Measurements from ENCODE around the gene SMC1A. TPM values are rescaled to one million over a fixed set of nuclear protein-coding genes. Genes with fewer than 3 reads are reported as not detected.
"Not testable (repeated sequence)": the region's sequence is repeated elsewhere in the genome, so short reads cannot be mapped to it uniquely, and the experiment has no call there.

SMC1A gene
- total and polyA plus RNA-seq, 3 donors from 2014 or later, result 18.6 to 37.7 (median 28.8) TPM

DNA sequence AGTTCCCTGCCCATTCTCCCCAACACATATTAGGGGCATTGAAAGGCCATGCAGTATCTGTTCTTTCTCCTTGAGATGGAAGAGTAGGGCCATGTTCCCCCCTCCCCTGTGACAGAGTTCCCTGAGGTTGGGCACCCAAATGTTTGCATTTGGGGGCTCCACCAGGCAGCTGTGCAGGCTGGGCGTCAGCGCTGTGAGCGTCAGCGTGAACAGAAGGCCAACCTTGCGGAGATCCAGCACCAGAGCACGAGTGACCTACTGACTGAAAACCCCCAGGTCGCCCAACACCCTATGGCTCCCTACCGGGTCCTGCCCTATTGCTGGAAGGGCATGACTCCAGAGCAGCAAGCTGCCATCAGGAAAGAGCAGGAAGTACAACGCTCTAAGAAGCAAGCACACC is 7.8 kb upstream of the SMC1A start:
- Histone ChIP-seq H3K9me3 (no peaks in the 10 kb centered on the region), H3K4me1 (no peaks in the 10 kb centered on the region)
- intact Hi-C loops (cut with DNase I; ENCODE audit: low total_unique reads), result no loop called here

DNA sequence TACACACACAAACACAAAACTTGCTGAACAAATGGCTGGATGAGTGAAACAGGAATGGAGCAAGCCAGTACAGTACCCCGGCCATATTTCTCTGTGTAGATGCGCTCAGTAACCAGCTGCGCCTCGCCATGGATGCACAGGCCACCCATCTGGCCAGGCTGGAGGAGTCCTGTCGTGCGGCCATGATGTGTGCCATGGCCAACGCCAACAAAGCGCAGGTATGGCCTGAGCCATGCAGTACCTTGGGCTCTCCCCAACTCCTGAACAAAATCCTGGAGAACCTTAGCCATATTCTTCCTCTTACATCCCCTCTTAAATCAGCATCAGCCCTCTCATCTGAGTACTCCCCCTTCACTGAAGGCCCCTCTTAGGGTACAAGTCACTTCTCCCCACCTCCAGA is 7.3 kb upstream of the SMC1A start:
- intact Hi-C loops (cut with DNase I; ENCODE audit: low total_unique reads), result no loop called here
- no peak overlapping the region for H3K27ac ChIP-seq
- H3K36me3 ChIP-seq (ENCODE audit: low read depth, missing control alignments), result no peaks in the 10 kb centered on the region
- H3K4me1 ChIP-seq, result no peaks in the 10 kb centered on the region
- no peaks in the 10 kb centered on the region for H3K9me3 ChIP-seq
- H3K4me3 ChIP-seq, result no peak overlapping the region
- no peak for TF ChIP-seq POLR2A (IDR thresholded peaks at IDR 0.05)
- TF ChIP-seq, protein P1, sequence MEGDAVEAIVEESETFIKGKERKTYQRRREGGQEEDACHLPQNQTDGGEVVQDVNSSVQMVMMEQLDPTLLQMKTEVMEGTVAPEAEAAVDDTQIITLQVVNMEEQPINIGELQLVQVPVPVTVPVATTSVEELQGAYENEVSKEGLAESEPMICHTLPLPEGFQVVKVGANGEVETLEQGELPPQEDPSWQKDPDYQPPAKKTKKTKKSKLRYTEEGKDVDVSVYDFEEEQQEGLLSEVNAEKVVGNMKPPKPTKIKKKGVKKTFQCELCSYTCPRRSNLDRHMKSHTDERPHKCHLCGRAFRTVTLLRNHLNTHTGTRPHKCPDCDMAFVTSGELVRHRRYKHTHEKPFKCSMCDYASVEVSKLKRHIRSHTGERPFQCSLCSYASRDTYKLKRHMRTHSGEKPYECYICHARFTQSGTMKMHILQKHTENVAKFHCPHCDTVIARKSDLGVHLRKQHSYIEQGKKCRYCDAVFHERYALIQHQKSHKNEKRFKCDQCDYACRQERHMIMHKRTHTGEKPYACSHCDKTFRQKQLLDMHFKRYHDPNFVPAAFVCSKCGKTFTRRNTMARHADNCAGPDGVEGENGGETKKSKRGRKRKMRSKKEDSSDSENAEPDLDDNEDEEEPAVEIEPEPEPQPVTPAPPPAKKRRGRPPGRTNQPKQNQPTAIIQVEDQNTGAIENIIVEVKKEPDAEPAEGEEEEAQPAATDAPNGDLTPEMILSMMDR (IDR thresholded peaks at IDR 0.05), result no peak
- 96 to 98% methylated on average over 8 of the region's 8 CpGs for WGBS, 2 donors
- DNase-seq, result no peak
- no peaks in the 10 kb centered on the region for H3K27me3 ChIP-seq

More for the DNA sequence above, 7.8 kb upstream of the SMC1A start:
- WGBS, 2 donors, result 92% methylated on average over 9 of the region's 9 CpGs; no CpG with 5 or more reads in 1 of the 2 donors
- H3K4me3 ChIP-seq, result no peak overlapping the region
- H3K36me3 ChIP-seq (ENCODE audit: low read depth, missing control alignments), result no peaks in the 10 kb centered on the region
- DNase-seq, result no peak
- no peaks in the 10 kb centered on the region for H3K27me3 ChIP-seq
- no peak overlapping the region for H3K27ac ChIP-seq
- TF ChIP-seq POLR2A (IDR thresholded peaks at IDR 0.05), result no peak
- TF ChIP-seq, protein P1 (IDR thresholded peaks at IDR 0.05), result no peak

DNA sequence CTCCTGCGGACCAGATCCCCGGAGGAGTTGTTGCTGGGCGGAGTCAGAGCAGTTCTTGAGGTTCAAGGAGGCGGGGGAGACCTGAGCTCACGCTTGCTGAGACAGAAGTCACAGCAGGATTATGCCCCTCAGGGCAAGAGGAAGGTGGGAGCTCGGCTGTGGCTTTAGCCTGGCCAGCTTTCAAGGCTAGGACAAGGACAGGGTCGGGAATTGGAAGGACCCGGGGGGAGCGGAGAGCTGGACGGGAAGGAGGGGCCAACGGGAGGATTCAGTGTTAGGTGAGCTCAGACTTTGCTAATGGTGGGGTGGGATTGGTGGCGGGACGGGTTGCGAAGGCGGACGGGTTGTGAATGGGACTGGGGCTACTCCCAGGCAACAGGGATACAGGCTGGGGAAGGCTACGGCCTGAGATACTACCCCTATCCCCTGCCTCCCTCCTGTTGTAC is 430 bp upstream of the SMC1A start, which contains the start of gene RIBC1:
Gene RIBC1 (plus strand): TSS at position 13 of the 446 bp plus-strand sequence. CDS start 3,404 bp downstream, outside the sequence.
- DNase-seq, result no peak
- H3K27me3 ChIP-seq, result no peaks in the 10 kb centered on the region
- intact Hi-C loops (cut with DNase I; ENCODE audit: low total_unique reads), result no loop called here
- H3K36me3 ChIP-seq (ENCODE audit: low read depth, missing control alignments), result no peaks in the 10 kb centered on the region
- H3K9me3 ChIP-seq, result no peaks in the 10 kb centered on the region
- H3K4me3 ChIP-seq, result peak within 1 kb of the TSS; percentile 63 to 69
- peak within 1 kb of the TSS; percentile 77 to 87 for H3K27ac ChIP-seq
- no peaks in the 10 kb centered on the region for H3K4me1 ChIP-seq
- 0 to 4% methylated on average over 5 to 17 of the region's 17 CpGs for WGBS, 2 donors
- no peak for TF ChIP-seq POLR2A (IDR thresholded peaks at IDR 0.05)
- TF ChIP-seq, protein P1 (IDR thresholded peaks at IDR 0.05), result no peak

DNA sequence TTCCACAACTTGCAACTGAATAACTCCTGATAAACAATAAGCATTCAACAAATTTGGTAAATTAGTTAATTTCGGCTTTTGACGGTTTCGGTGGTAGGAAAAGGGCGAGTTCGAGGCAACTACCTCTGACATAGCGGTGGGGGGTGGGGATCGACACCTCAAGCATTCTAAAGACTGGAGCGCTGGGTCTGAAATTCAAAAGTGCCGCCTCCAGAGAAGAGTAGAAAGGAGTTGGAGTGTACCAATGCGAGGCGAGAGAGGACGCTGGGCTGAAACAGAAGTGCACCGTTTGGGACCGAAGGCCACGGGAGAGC is 725 bp downstream of the SMC1A start:
- Histone ChIP-seq H3K4me1 (no peaks in the 10 kb centered on the region), H3K4me3 (peak overlapping the region; percentile 63 to 69), H3K9me3 (no peaks in the 10 kb centered on the region), H3K27me3 (no peaks in the 10 kb centered on the region), H3K36me3 (ENCODE audit: low read depth, missing control alignments) (no peaks in the 10 kb centered on the region), H3K27ac (peak overlapping the region; percentile 77 to 87)
- WGBS, 2 donors, result 0% methylated on average over 13 to 15 of the region's 15 CpGs
- peak; percentile 49 for DNase-seq
- intact Hi-C loops (cut with DNase I; ENCODE audit: low total_unique reads), result no loop called here
- TF ChIP-seq, protein P1 (IDR thresholded peaks at IDR 0.05), result no peak
- no peak for TF ChIP-seq POLR2A (IDR thresholded peaks at IDR 0.05)

DNA sequence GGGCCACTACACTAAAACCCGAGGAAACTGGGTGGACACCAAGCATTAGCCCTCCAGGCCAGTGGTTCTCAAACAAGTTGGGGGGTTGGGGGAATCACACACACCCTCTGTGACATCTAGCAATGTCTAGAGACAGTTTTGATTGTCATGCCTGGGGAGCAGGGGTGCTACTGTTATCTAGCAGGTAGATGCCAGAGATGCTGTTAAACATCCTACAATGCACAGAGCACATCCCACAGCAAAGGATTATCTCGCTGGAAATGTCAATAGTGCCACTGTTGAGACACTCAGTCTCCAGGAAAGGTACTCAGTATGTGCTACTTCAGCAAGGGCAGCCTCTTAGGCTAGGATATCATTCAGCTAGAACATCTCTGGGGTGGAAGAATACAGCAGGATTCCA is 1.3 kb downstream of the SMC1A start:
- Histone ChIP-seq H3K36me3 (ENCODE audit: low read depth, missing control alignments) (no peaks in the 10 kb centered on the region), H3K4me1 (no peaks in the 10 kb centered on the region), H3K27me3 (no peaks in the 10 kb centered on the region), H3K27ac (no peak overlapping the region), H3K4me3 (no peak overlapping the region), H3K9me3 (no peaks in the 10 kb centered on the region)
- intact Hi-C loops (cut with DNase I; ENCODE audit: low total_unique reads), result no loop called here
- no peak for TF ChIP-seq POLR2A (IDR thresholded peaks at IDR 0.05)
- TF ChIP-seq, protein P1 (IDR thresholded peaks at IDR 0.05), result no peak
- WGBS, 2 donors, result 30 to 33% methylated on average over 1 to 2 of the region's 2 CpGs
- no peak for DNase-seq

DNA sequence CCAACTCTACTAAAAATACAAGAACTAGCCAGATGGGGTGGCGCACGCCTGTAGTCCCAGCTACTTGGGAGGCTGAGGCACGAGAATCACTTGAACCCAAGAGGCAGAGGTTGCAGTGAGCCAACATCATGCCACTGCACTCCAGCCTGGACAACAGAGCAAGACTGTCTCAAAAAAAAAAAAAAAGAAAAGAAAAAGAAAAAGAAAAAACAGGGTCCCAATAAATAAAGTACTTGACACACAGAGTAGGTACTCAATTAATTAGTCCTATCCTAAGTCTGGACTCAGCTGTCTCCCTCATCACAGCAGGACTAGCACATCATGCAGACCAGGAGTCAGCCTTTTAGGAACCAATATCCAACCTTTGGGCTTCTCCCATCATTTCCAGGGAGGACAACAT is 2.1 kb downstream of the SMC1A start:
- WGBS, 2 donors, result 71 to 93% methylated on average over 1 to 3 of the region's 3 CpGs
- H3K36me3 ChIP-seq (ENCODE audit: low read depth, missing control alignments); H3K4me3 ChIP-seq; H3K27me3 ChIP-seq; H3K9me3 ChIP-seq; H3K4me1 ChIP-seq; H3K27ac ChIP-seq; DNase-seq; intact Hi-C loops (cut with DNase I; ENCODE audit: low total_unique reads): not testable (repeated sequence)
